ENCODE measurements around the gene HACD2.

Gene HACD2

GRCh38 chr3:123478314-123478713, 106.5 kb downstream of the HACD2 start:
- TF ChIP-seq TAF1 (IDR thresholded peaks at IDR 0.05; ENCODE audit: low read depth): no peak

GRCh38 chr3:123476967-123477750, 107.7 kb downstream of the HACD2 start:
- no peak for TF ChIP-seq USF1 (IDR thresholded peaks at IDR 0.05)
- no peak for TF ChIP-seq YY1 (IDR thresholded peaks at IDR 0.05; ENCODE audit: low read depth)

GRCh38 chr3:123475786-123476185, 109.1 kb downstream of the HACD2 start:
- TF ChIP-seq EGR1 (IDR thresholded peaks at IDR 0.05): no peak
- TF ChIP-seq TEAD4 (IDR thresholded peaks at IDR 0.05): no peak
- TF ChIP-seq ZBTB7A (IDR thresholded peaks at IDR 0.05; ENCODE audit: low read depth): no peak

GRCh38 chr3:123471106-123471505, 113.7 kb downstream of the HACD2 start:
- TF ChIP-seq MAX (IDR thresholded peaks at IDR 0.05): no peak
- TF ChIP-seq NFIC (IDR thresholded peaks at IDR 0.05): no peak
- TF ChIP-seq REST (IDR thresholded peaks at IDR 0.05; ENCODE audit: low read depth): no peak
- TF ChIP-seq USF1 (IDR thresholded peaks at IDR 0.05): no peak
- no peak for TF ChIP-seq EP300 (IDR thresholded peaks at IDR 0.05; ENCODE audit: borderline replicate concordance)
- no peak for TF ChIP-seq CREB1 (IDR thresholded peaks at IDR 0.05; ENCODE audit: low read depth)
- TF ChIP-seq TAF1 (IDR thresholded peaks at IDR 0.05; ENCODE audit: low read depth): no peak
- no peak for TF ChIP-seq FOXM1 (IDR thresholded peaks at IDR 0.05; ENCODE audit: borderline replicate concordance, low read depth)
- TF ChIP-seq ZBTB7A (IDR thresholded peaks at IDR 0.05; ENCODE audit: low read depth): no peak
- no peak for TF ChIP-seq TEAD4 (IDR thresholded peaks at IDR 0.05)
- TF ChIP-seq CEBPB (IDR thresholded peaks at IDR 0.05): no peak
- no peak for TF ChIP-seq YY1 (IDR thresholded peaks at IDR 0.05; ENCODE audit: low read depth)
- no peak for TF ChIP-seq EGR1 (IDR thresholded peaks at IDR 0.05)
- no peak for TF ChIP-seq TCF12 (IDR thresholded peaks at IDR 0.05; ENCODE audit: low read depth)
- no peak for TF ChIP-seq RAD21 (IDR thresholded peaks at IDR 0.05; ENCODE audit: low read depth)

- TF ChIP-seq REST (IDR thresholded peaks at IDR 0.05; ENCODE audit: low read depth) (no peak), TCF12 (IDR thresholded peaks at IDR 0.05; ENCODE audit: low read depth) (no peak), NFIC (IDR thresholded peaks at IDR 0.05) (no peak), MAX (IDR thresholded peaks at IDR 0.05) (no peak), CEBPB (IDR thresholded peaks at IDR 0.05) (no peak), YY1 (IDR thresholded peaks at IDR 0.05; ENCODE audit: low read depth) (no peak), TAF1 (IDR thresholded peaks at IDR 0.05; ENCODE audit: low read depth) (no peak), CREB1 (IDR thresholded peaks at IDR 0.05; ENCODE audit: low read depth) (no peak), TEAD4 (IDR thresholded peaks at IDR 0.05) (no peak), ZBTB7A (IDR thresholded peaks at IDR 0.05; ENCODE audit: low read depth) (no peak)
Measured at GRCh38 chr3:123469323-123469995, 115.4 kb downstream of the HACD2 start.

- TF ChIP-seq CREB1 (IDR thresholded peaks at IDR 0.05; ENCODE audit: low read depth): no peak
- no peak for TF ChIP-seq TAF1 (IDR thresholded peaks at IDR 0.05; ENCODE audit: low read depth)
- TF ChIP-seq ZBTB7A (IDR thresholded peaks at IDR 0.05; ENCODE audit: low read depth): no peak
Measured at GRCh38 chr3:123467046-123467445, 117.8 kb downstream of the HACD2 start.

- TF ChIP-seq YY1 (IDR thresholded peaks at IDR 0.05; ENCODE audit: low read depth): no peak
- no peak for TF ChIP-seq NFIC (IDR thresholded peaks at IDR 0.05)
- no peak for TF ChIP-seq RAD21 (IDR thresholded peaks at IDR 0.05; ENCODE audit: low read depth)
- no peak for TF ChIP-seq TEAD4 (IDR thresholded peaks at IDR 0.05)
- no peak for TF ChIP-seq FOXM1 (IDR thresholded peaks at IDR 0.05; ENCODE audit: borderline replicate concordance, low read depth)
- no peak for TF ChIP-seq TAF1 (IDR thresholded peaks at IDR 0.05; ENCODE audit: low read depth)
- no peak for TF ChIP-seq CREB1 (IDR thresholded peaks at IDR 0.05; ENCODE audit: low read depth)
- TF ChIP-seq TCF12 (IDR thresholded peaks at IDR 0.05; ENCODE audit: low read depth): no peak
- no peak for TF ChIP-seq CEBPB (IDR thresholded peaks at IDR 0.05)
- no peak for TF ChIP-seq EGR1 (IDR thresholded peaks at IDR 0.05)
- TF ChIP-seq EP300 (IDR thresholded peaks at IDR 0.05; ENCODE audit: borderline replicate concordance): no peak
- TF ChIP-seq MAX (IDR thresholded peaks at IDR 0.05): no peak
- no peak for TF ChIP-seq REST (IDR thresholded peaks at IDR 0.05; ENCODE audit: low read depth)
- no peak for TF ChIP-seq USF1 (IDR thresholded peaks at IDR 0.05)
- TF ChIP-seq ZBTB7A (IDR thresholded peaks at IDR 0.05; ENCODE audit: low read depth): no peak
Measured at GRCh38 chr3:123464211-123464610, 120.6 kb downstream of the HACD2 start.

Measured in Ishikawa (cell line).